ENCODE data around the gene TRIO. TPM values are rescaled to one million over a fixed set of nuclear protein-coding genes. Genes with fewer than 3 reads are reported as not detected.

Gene TRIO
- total and polyA plus RNA-seq, 2 donors (not counting 3 experiments of a cell fraction or from before 2014, with no cell fraction given), result 82.9 to 248 TPM

GRCh38 chr5:14178671-14179211 lies 35.6 kb downstream of the TRIO start:
- ChIA-PET CTCF (interaction anchor here (1.9 to 2.1 kb wide), 2 partner anchors 14 to 91 kb away, joined by 6 to 9 read pairs; no protein-coding TSS in a partner anchor), POLR2A (no interaction called here)
- peaks cover 99% of the 10 kb centered on the region for H3K79me2 ChIP-seq (ENCODE audit: control insufficient read depth, insufficient read depth, low read length)
- no peak overlapping the region for H3K4me3 ChIP-seq (replicated peaks in 1 of 3; ENCODE audit: insufficient read depth in 1 of 3, low read depth in 1 of 3, low read length in 3 of 3)
- H2AFZ ChIP-seq (ENCODE audit: low read depth, low read length), result no peak overlapping the region
- peaks cover 26% of the 10 kb centered on the region for H3K4me1 ChIP-seq (ENCODE audit: control insufficient read depth, extremely low read depth, insufficient read depth, low read length)
- H3K9ac ChIP-seq (replicated peaks; ENCODE audit: extremely low read depth, insufficient read depth, low read length), result no peak overlapping the region
- no peaks in the 10 kb centered on the region for H3K27me3 ChIP-seq (ENCODE audit: control insufficient read depth in 2 of 2, insufficient read depth in 2 of 2, low read length in 2 of 2)
- H3K27ac ChIP-seq (ENCODE audit: insufficient read depth, low read depth, low read length), result no peak overlapping the region
- H3K9me3 ChIP-seq (replicated peaks; ENCODE audit: control insufficient read depth, insufficient read depth, low read length), result no peaks in the 10 kb centered on the region
- no peak overlapping the region for H3K4me2 ChIP-seq (ENCODE audit: insufficient read depth, low read length)
- H4K20me1 ChIP-seq (replicated peaks; ENCODE audit: control insufficient read depth, extremely low read depth, insufficient read depth, low read length), result peaks cover 8% of the 10 kb centered on the region
- TF ChIP-seq FOS (IDR thresholded peaks at IDR 0.05; ENCODE audit: borderline replicate concordance, insufficient read depth, low read length) (no peak), MAX (IDR thresholded peaks at IDR 0.05; ENCODE audit: insufficient read depth, insufficient read length) (no peak), MYC (IDR thresholded peaks at IDR 0.05; ENCODE audit: low read depth, low read length) (no peak), POLR2A (IDR thresholded peaks at IDR 0.05; ENCODE audit: low read depth, low read length) (no peak), EZH2 (IDR thresholded peaks at IDR 0.05; ENCODE audit: borderline replicate concordance, low read depth, low read length, severe bottlenecking) (no peak), GATA2 (IDR thresholded peaks at IDR 0.05; ENCODE audit: insufficient read depth, insufficient read length, low read depth, low read length) (no peak), POLR2AphosphoS5 (IDR thresholded peaks at IDR 0.05; ENCODE audit: insufficient read depth, low read depth, low read length) (no peak), JUN (IDR thresholded peaks at IDR 0.05; ENCODE audit: borderline replicate concordance, insufficient read depth, insufficient read length, low read depth) (no peak), CTCF (IDR thresholded peaks at IDR 0.05; ENCODE audit: extremely low read depth in 1 of 2, insufficient read depth in 1 of 2, low read depth in 1 of 2, low read length in 2 of 2) (no peak)
- H3K9me1 ChIP-seq (replicated peaks; ENCODE audit: control insufficient read depth, extremely low read depth, insufficient read depth, low read length), result no peaks in the 10 kb centered on the region
- FAIRE-seq (no peak), DNase-seq (ENCODE audit: low read depth, low spot score) (no peak)
- no peaks in the 10 kb centered on the region for H3K36me3 ChIP-seq (ENCODE audit: control insufficient read depth in 2 of 2, extremely low read depth in 1 of 2, insufficient read depth in 2 of 2, low read length in 2 of 2)
- BruUV-seq (replicated peaks), result no TSS peak
- dilution Hi-C loops (cut with MboI; ENCODE audit: extremely low pct_ligation_motif_present, low sequenced_read_pairs), result no loop called here
- intact Hi-C loops (cut with micrococcal nuclease), result no loop called here
